Brain pericyte (primary cell): Measurements from ENCODE around the gene GARNL3.

ENCODE experiments used
- DNase-seq: peaks from one replicate; pipeline ENCODE4 v3.0.0-alpha.2; 2012; ENCODE audit warnings: low read depth, low spot score

The GARNL3 gene

GRCh38 chr9:127237801-127238200, 26.8 kb upstream of the GARNL3 start:
- DNase-seq: no peak

- DNase-seq: no peak
Observed at GRCh38 chr9:127241354-127241753, 23.2 kb upstream of the GARNL3 start.

GRCh38 chr9:127244609-127245601, 19.7 kb upstream of the GARNL3 start:
- peak; percentile 80 for DNase-seq

GRCh38 chr9:127245637-127246164, 18.9 kb upstream of the GARNL3 start:
- no peak for DNase-seq

GRCh38 chr9:127248241-127248640, 16.3 kb upstream of the GARNL3 start:
- DNase-seq: no peak

- DNase-seq: no peak
Observed at GRCh38 chr9:127249877-127250276, 14.7 kb upstream of the GARNL3 start.

- DNase-seq: no peak
Observed at GRCh38 chr9:127250896-127251391, 13.6 kb upstream of the GARNL3 start.

- no peak for DNase-seq
Observed at GRCh38 chr9:127252410-127253318, 11.9 kb upstream of the GARNL3 start.

GRCh38 chr9:127253446-127253845, 11.1 kb upstream of the GARNL3 start:
- no peak for DNase-seq

- DNase-seq: no peak
Observed at GRCh38 chr9:127255692-127256091, 8.9 kb upstream of the GARNL3 start.

GRCh38 chr9:127256324-127256723, 8.2 kb upstream of the GARNL3 start:
- no peak for DNase-seq

- DNase-seq: no peak
Observed at GRCh38 chr9:127258606-127259471, 5.7 kb upstream of the GARNL3 start.

GRCh38 chr9:127262602-127263001, 2.0 kb upstream of the GARNL3 start:
- DNase-seq: no peak

GRCh38 chr9:127263237-127263636, 1.3 kb upstream of the GARNL3 start:
- DNase-seq: no peak

GRCh38 chr9:127263664-127264063, 910 bp upstream of the GARNL3 start:
- no peak for DNase-seq

GRCh38 chr9:127267793-127268525, 3.4 kb downstream of the GARNL3 start:
- no peak for DNase-seq

- no peak for DNase-seq
Observed at GRCh38 chr9:127269449-127269848, 4.9 kb downstream of the GARNL3 start.

GRCh38 chr9:127273326-127273725, 8.8 kb downstream of the GARNL3 start:
- DNase-seq: no peak

GRCh38 chr9:127277099-127277498, 12.5 kb downstream of the GARNL3 start:
- no peak for DNase-seq

GRCh38 chr9:127277770-127278169, 13.2 kb downstream of the GARNL3 start:
- DNase-seq: no peak
